ENCODE measurements around the gene FERMT2.

FERMT2 gene

DNA sequence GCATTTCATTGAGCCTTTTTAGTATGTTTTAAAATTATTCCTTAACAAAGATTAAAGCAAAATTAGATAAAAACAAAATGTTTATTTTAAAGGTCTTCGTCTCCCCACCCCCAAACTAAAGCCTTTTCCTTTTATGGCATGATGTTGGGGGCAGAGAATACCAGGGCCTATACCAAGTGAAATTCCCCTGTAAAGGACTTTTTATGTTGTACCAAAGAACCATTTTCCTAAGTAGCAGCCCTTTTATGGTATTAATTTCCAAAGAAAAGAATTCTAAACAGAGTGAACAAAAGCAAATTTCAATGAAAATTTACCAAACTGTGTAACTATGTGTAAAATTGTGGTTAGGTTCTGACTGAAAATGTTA, 87.5 kb downstream of the FERMT2 start:
- no peak for DNase-seq (ENCODE audit: low spot score)

DNA sequence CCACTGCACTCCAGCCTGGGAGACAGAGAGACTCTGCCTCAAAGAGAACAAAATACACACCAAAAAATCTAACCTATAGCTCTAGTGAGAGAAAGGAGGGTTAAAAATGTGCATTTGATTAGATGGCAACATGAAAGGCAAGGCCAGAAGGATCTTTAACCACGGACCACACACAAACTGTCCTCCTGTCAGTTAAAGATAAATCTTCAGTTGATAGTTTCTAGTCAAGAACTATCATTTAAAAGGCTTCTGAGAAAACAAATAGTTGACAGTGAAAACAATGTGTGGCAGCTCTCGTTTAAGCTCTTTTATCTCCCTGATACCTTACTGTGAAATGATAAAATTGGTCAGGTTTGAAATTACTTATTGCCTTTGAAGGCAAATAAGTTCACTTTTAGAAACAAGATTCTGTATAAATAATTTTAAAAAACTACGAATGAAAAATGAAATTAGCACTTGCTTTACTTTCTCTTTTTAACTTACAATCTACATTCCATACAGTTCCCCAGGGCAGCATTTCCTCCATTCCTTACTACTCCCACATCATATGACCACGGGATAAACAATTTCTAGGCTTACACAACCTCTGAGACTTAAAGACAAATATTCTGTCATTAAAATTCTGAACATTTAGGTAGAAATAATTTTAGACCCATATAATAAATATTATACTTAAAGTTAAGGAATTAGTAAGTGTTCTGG, 88.1 kb downstream of the FERMT2 start:
- no peak for DNase-seq (ENCODE audit: low spot score)

DNA sequence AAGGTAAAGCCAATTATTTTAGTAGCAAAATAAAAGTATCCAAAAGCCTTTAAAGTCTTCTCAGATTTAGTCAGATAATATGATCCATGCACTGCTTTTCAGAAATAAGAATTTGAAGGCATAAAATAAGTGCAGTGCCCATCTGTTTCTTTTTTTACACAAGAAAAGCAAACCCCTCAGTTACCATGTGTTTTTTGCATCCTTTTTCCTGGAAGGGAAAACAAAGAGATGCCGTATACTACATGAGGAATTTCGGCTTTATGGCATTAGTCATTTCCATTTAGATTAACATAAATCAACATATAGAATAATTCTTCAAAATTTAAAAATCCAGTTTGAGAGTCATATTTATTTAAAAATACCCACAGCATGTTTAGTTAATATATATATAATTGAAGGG, 89.4 kb downstream of the FERMT2 start:
- no peak for DNase-seq (ENCODE audit: low spot score)

DNA sequence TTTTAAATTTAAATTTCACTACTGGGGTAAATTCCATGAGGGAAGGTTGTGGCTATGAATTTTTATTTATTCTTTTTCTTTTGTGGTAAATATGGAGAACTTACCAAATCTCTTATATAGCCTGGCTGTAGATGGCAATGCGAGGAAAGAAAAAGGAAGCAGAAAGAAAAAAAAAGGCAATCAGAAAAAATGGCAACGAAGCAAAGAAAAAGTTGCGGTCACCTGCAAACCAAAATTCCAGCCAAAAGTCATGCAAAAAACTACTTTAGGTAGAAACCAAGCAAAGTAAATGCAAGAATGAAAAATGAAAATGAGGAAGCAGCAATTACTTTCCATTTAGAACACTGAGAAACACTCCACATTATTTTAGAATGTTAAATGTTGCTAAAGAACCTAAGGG, 89.9 kb downstream of the FERMT2 start:
- DNase-seq (ENCODE audit: low spot score): no peak

DNA sequence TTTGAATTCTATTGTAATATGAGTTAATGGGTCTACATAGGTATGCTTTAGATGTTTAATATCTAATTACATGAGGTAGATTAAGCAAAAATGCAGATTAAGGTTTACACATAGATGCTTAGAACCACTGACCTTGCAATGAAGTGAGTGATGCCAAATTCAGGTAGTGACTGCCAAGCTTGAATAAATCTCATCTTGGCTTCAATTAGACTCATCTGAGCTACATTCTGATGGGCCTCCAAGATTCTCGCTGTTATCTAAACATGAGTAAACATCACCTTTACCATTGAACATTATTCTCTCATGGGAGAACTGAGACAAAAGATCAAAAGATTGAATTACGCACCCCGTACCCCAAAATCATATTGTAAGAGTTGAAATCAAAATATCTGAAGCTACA, 90.6 kb downstream of the FERMT2 start:
- no peak for DNase-seq (ENCODE audit: low spot score)

DNA sequence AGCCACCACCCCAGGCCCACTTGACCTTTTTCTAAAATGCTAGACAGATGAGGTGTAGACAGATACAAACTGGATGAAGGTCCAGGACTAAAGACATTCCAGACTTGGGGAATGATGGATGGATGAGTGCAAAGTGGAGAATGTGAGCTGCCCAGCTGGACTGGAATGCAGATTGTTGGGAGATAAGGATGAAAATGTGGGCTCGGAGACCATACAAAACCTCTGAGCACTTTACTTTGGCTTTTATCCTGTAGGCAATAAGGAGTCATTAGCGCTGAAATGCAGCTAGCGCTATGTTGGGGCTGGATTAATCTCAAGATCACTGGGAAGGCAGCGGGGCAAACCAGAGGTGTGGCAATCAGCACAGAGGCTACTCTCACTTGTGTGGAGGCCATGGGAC, 94.7 kb downstream of the FERMT2 start:
- DNase-seq (ENCODE audit: low spot score): no peak

DNA sequence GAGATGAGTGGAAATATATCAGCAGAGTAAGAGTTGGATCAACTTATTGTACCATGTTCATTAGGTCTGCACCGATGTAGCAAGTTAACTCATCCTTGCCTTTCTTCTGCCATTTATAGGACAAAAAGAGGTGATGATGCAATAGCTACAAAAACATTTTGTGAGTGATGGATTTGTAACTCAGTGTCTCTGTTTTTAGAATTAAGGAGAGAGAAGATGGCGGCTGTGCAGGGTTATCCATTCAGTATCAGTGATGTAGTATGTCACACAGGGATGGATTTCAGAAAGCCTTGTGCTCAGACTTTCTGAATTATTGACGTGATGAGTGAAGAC, 97.4 kb downstream of the FERMT2 start:
- DNase-seq (ENCODE audit: low spot score): no peak

DNA sequence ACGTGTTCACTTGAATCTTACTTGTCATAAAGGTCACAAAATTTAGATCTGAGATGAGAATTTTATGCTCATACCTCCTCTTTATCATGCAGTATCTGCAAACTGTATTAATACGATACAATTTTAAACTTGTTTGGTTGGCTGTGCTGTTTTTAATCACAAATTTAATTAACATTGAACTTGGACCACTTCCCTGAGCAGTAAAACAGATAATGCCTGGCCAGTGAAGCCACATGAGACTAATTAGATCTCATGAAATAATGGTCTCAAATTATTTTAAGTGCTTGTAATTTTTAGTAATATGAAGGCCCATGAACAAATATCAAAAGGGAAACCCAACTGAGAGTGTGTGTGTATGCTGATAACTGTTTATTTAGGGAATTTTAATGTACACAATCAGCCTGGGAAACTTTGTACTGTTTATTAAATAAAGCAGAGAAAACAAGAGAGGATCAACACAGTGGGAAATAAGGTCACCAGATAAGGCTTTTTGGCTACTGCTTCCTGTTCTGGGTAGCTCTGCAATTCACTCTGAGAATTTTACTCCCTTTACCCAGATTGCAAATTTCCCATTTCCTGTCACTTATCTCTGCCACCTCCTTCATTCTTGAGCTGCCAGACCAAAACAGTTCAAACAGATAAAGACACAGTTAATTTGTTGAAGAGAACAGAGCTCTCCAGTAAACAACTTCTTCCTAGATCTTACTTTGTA, 97.9 kb downstream of the FERMT2 start:
- DNase-seq (ENCODE audit: low spot score): no peak

DNA sequence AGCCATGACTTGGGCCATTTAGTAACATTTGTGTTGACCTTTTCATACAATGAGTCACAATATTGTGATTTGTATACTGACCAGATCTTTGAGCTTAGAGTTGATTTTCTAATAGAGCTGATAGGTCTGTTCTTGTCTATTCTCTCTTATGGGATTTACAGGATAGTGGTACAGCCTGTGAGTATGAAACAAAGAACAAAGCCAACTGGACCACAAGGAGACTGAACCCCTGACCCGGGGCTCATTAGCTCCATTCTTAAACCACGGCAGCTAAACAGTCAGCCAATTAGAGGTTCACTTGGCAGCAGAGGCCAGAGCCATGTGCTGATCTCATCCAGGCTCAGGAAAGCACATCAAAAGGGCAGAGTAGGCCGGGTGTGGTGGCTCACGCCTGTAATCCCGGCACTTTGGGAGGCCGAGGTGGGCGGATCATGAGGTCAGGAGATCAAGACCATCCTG, 100.4 kb downstream of the FERMT2 start:
- DNase-seq (ENCODE audit: low spot score): no peak

DNA sequence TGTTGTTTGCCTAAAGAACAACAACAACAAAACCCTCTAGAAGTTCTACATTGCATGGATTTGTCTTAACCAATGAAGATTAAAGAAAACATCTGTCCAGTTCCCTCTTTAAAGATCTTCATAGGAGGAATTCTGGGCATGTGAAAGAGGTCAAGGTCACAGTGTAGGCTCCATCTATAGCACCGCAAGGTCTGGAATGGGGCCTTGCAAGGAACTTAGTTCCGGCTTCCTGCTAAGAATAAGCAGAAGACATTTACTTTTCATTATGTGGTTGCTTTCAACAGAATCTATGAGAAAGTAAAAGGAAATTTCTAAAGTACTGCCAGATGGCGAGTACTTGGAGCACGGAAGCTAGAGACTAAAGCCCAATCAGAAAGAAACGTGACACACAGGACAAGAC, 102.2 kb downstream of the FERMT2 start:
- DNase-seq (ENCODE audit: low spot score): no peak

DNA sequence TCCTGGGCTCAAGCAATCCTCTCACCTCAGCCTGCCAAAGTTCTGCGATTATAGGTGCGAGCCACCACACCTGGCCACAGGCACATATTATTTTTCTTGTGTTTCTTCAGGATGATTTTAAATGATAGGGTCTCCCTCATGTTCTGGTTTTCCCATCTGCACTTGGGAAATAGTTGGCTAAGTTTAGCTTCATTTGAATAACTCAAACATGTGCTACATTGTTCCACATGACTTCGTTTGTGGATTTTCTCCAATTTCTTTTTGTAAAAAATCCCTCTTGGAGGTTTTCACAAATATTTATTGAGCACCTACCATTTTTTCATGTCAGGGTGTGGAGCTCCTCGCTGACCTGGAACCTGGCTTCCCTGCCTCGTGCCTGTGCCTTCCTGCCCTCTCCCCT, 104.3 kb downstream of the FERMT2 start:
- DNase-seq (ENCODE audit: low spot score): no peak

DNA sequence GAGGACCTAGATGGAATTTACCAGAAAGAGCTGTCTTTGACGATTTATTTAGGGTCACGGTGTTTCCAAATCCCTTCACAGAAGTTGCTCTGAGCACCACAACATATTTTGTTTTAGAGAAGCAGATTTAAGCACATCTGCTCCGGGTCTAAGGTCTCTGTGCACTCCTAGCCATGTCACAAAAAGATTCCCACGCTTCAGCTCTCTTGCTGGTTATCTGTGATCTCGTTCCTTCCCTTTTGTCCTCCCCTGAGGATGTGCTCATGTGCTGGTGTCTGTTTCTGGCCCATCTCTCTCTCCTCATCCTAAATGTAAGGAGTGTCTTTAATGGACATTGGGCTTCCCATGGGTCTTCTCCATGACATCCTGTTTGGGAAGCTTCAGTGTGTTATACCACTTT, 105.8 kb downstream of the FERMT2 start:
- DNase-seq (ENCODE audit: low spot score): no peak

DNA sequence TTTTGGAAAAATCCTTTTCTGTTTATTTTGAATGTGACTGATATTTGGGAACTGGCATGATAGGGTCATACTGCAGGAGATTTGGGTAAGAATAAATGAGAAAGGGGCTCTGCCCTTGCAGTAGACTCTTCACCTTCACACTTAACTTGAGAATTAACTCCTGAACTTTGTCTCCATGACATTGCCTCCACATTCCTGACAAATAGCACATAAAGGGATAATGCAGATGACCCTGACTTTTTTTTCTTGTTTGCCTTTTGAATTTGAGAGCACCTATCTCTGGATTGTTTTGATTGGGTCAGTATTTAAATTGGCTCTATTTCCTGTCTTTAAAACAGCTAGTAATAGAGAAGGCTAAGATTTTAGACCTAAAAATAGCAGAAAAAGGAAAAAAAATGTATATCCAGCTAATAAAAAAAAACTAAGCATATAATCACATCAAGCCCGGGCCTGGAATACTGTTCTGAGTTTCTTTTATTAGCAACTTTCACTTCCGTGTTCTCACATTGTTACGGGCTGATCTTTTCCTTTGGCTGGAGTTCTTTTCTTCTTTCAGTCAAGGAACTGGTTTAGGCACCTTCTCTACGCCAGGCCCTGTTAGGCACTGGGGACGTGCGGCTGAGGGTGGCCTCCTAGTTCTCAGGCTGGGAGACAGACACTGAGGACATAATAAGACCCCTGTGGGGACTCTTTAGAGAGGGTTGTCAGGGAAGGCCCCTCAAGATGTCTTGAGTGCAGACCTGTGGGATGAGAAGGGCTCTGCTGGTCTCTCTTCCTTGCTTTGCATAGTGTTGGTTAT, 106.4 kb downstream of the FERMT2 start:
- no peak for DNase-seq (ENCODE audit: low spot score)

DNA sequence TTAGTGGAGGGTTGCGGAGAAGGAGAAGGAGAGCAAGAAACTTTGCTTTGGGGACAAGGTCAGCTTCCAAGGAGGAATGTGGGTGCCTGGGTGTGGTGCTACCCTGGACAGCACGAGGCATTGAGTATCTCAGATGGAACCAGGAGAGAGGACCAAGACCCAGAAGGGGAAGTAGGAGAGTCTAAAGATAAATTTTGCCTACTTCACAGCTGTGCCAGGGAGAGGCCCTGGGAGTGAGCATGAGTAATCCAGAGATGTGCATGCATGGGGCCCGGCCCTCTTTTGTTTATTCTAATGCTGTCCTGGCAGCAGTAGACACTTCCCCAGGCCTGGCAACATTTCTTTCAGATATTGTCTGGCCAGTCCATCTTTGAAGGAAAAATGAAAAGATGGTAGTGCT, 110.0 kb downstream of the FERMT2 start:
- no peak for DNase-seq (ENCODE audit: low spot score)

DNA sequence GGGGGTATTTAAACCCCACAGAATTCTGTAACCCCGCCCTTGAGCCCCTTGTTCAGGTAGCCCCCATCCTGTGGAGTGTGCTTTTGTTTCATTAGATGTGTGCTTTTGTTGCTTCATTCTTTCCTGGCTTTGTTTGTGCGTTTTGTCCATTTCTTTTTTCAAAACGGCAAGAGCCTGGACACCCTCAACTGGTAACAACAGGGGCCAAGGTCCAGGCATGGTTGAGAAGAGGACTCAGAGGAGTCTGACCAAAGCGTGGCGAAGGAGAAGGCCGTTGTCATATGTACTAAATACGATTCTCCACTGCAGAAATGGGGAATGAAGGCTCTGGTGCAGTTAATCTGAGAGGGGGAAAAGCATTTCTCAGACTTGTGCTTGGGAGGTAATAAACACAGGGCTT, 113.4 kb downstream of the FERMT2 start:
- DNase-seq (ENCODE audit: low spot score): no peak

DNA sequence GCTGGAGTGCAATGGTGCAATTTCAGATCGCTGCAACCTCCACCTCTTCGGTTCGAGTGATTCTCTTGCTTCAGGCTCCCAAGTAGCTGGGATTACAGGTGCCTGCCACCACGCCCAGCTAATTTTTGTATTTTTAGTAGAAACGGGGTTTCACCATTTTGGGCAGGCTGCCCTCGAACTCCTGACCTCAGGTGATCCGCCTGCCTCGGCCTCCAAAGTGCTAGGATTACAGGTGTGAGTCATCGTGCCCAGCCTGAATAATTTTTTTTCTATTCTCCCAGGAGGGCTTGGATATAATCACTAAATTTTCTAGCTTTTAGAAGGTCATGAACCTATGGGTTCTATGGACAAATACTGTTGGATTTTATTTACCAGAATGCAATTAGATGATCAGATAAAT, 114.8 kb downstream of the FERMT2 start:
- DNase-seq (ENCODE audit: low spot score): no peak

DNA sequence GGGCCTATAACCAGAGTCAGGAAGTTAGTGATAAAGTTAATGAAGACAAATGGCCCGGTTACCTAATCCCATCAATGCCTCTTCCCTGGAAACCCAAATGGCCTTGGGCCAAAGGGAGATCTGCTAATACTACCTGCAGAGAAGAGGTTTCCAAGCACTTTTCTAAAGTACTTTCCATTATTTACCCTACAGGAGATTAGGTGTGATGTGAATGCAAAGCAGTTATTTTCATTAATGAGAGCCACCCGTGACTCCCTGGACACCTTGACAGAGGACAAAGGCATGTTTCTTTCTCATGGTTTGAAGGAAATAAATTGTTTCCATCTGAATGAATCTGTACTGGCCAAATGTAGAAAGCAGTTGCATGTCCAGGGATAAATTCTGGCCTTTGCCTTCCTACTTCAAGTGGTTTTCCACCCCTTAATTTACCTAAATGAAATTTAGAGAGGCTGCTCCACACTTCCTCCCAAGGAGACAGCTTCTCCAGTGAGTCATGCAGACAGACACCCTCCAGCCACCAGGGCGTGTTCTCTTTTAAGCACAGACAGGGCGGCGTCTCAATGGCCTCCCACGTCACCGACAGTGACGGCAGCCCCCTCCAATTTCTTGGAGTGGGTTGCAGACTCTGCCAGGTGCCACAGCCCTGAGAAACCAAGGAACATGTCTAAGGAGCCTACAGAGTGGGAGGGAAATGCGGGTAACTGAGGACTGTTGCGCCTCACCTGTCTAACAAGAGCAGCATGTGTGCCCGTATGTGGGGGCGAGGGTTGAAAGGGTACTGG, 115.5 kb downstream of the FERMT2 start:
- DNase-seq (ENCODE audit: low spot score): no peak

DNA sequence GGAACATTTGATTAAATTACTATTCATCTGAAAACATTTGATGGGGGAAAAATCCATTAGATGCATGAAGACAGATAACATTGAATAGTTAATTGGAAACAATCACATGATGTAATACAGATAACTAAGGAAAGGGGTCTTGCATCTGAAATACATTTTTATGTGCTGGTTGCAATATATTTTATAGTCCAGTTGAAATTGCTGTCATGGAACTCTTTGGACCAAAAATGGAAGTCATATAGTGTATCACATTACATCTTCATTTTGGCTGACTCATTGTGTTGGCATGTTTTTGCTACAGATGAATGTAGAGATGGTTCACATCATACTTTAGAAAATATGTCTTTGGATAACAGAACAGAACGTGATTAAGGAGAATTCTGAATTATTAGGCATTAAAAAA, 116.4 kb downstream of the FERMT2 start:
- no peak for DNase-seq (ENCODE audit: low spot score)

DNA sequence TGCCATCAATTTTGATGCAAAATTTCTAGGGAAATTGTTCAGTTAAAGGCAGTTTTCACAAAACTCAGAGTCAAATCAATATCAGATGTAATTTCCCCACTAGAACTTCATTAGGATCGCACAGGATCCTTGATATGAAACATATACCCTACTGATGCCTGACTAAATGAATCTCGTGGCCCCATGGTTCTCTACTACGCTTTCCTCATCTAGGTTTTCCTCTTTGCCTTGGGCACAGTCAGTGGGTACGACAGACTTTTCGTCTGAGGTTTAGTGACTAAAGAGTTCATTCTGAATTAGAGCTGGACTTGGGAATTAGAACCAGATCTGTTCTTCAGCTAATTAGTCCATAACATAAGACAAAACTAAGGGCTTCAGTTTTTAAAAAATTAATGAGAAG, 117.0 kb downstream of the FERMT2 start:
- no peak for DNase-seq (ENCODE audit: low spot score)

DNA sequence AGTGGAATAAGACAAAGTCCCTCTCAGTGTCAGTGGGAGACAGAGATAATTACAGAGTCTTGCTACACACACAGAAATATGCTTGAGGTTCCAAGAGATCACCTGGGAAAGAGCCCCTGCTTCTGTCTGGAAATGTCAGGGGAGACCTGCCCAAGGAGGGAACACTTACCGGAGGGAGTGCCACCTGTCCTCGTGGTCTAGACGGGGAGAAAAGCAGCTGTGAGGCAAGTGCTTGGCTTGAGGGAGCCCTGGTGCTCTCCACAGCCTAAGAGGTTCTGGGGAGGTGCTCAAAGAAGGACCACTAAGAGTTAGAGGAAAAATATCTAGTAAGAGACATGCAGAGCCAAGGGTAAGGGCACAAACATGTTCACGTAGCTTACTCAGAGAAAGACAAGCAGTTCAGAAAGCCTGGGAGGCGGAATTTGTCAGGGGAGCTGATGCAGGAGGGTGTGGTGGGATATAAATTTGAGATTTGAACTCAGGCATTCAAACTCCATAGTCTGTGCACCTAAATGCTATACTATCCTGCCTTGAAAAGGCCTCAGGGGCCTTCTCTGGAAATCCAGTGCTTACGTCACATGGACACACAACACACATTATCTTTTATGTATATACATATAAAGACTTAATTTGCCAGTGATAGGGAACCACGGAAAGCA, 121.2 kb downstream of the FERMT2 start:
- DNase-seq (ENCODE audit: low spot score): no peak

DNA sequence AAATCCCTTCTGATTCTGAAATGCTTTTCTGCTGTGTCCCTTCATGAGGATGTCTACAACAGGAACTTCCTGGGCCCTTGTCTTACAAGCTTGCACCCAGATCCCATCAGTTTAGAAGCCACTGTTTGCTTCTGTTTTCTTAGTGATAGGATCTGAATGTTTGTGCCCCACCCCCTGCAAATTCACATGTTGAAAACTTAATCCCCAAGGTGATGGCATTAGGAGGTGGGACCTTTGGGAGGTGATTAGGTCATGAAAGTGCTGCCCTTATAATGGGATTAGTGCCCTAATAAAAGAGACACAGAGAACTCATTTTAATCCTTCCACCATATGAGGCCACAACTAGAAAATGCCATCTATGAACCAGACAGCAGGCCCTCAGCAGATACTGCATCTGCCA, 123.4 kb downstream of the FERMT2 start:
- DNase-seq (ENCODE audit: low spot score): no peak

DNA sequence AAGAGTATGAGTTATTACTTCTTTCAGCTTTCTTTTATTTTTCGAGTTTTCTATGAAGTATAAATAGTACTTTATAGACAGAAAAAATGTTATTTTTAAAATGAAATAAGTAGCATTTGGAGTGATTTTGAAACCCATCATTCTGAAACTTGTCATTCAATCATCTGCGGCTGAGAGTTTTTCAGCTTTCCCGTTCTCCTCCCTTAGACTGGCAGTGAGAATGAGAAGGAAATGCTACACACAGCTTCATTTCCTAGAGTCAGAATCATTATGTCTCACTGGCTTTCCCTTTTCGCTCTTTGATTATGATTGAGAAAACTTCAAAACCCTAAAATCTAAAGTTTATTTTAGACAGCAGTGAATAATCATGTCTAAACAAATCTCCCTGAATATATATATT, 125.8 kb downstream of the FERMT2 start:
- no peak for DNase-seq (ENCODE audit: low spot score)

Data from left forelimb (tissue), 1 donor.